SK-MEL-5 (cell line): Measurements from ENCODE around the gene DOCK9. TPM values are rescaled to one million over a fixed set of nuclear protein-coding genes. Genes with fewer than 3 reads are reported as not detected.

Source experiments
- DNase-seq: peaks from one replicate; pipeline ENCODE4 v3.0.0-alpha.2; 2016; ENCODE audit warnings: low read depth, low spot score
- in situ Hi-C: cut with HindIII; loops from 2 replicates; pipeline ENCODE4 v1.10.0; 2016; ENCODE audit warnings: low sequenced_read_pairs, high pct_unique_total_duplicates, low pct_unique_long_range_greater_than_20kb
- total RNA-seq: library from RNA; depleted of rRNA; stranded (reverse); fragments of >200 nt; shearing (Covaris generic); gene quantifications from 2 replicates; pipeline ENCODE4 v1.2.3, GENCODE V29; 2014

The DOCK9 gene
- total RNA-seq, 1 experiment from 2014 or later, result 14.3 TPM

DNA sequence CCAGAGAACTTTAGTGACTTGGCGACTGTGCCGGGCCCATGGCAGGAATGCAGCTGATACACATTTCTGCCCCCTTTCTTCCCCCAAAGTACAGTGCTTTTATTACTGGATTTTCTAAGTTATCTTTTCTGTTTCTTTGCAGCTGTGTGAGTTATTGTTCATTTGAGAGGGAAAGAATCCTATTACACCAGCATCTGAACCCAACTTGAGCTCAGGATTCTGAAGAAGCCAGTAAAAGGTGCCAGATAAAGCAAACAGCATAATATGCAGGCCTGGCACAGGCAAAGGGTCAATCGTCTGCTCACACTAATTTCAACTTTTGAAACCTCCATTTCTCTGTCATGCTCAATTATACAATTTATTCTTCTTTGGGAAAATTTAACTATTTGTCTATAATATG, 93.9 kb downstream of the DOCK9 start:
- DNase-seq, result no peak
- in situ Hi-C loops, result no loop called here

- in situ Hi-C loops, result no loop called here
- no peak for DNase-seq
Measured at GRCh38 chr13:98881390-98881789, 96.5 kb downstream of the DOCK9 start.

- in situ Hi-C loops, result no loop called here
- DNase-seq, result no peak
Measured at GRCh38 chr13:98880677-98881076, 97.2 kb downstream of the DOCK9 start.

- no peak for DNase-seq
- in situ Hi-C loops, result no loop called here
Measured at GRCh38 chr13:98879957-98880356, 97.9 kb downstream of the DOCK9 start.

GRCh38 chr13:98879127-98879520, 98.7 kb downstream of the DOCK9 start:
- in situ Hi-C loops, result no loop called here
- no peak for DNase-seq

- in situ Hi-C loops, result no loop called here
- no peak for DNase-seq
Measured at GRCh38 chr13:98878486-98879126, 99.3 kb downstream of the DOCK9 start.

- in situ Hi-C loops, result no loop called here
- DNase-seq, result no peak
Measured at GRCh38 chr13:98877936-98878335, 99.9 kb downstream of the DOCK9 start.

- in situ Hi-C loops, result no loop called here
- DNase-seq, result no peak
Measured at GRCh38 chr13:98877466-98877865, 100.4 kb downstream of the DOCK9 start.

GRCh38 chr13:98875146-98875729, 102.6 kb downstream of the DOCK9 start:
- in situ Hi-C loops, result no loop called here

GRCh38 chr13:98874029-98874397, 103.9 kb downstream of the DOCK9 start:
- in situ Hi-C loops, result no loop called here
- no peak for DNase-seq

More at GRCh38 chr13:98875146-98875729, 102.6 kb downstream of the DOCK9 start:
- DNase-seq, result no peak

- DNase-seq, result no peak
- in situ Hi-C loops, result no loop called here
Measured at GRCh38 chr13:98873377-98874028, 104.4 kb downstream of the DOCK9 start.

DNA sequence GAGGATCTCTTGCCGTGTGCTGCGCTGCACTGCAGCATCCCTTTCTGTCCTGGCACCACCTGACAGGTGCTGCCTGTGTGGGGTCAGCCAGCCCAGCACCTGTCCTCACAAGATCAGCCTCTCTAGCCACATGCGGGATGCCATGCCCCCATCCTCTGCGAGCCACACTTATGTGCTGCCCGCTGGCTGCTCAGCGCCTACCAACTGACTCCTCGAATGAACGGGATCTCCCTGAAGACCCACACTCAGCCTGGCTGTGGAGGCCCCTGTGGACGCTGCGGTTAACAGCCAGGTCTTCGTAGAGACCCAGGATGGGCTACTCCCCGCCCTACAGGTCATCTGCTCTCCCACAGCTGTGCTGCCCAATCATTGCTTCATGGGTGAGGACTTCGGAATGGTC, 106.1 kb downstream of the DOCK9 start:
- in situ Hi-C loops, result no loop called here
- DNase-seq, result no peak

GRCh38 chr13:98869408-98870090, 108.3 kb downstream of the DOCK9 start:
- in situ Hi-C loops, result no loop called here
- peak; percentile 27 for DNase-seq

DNA sequence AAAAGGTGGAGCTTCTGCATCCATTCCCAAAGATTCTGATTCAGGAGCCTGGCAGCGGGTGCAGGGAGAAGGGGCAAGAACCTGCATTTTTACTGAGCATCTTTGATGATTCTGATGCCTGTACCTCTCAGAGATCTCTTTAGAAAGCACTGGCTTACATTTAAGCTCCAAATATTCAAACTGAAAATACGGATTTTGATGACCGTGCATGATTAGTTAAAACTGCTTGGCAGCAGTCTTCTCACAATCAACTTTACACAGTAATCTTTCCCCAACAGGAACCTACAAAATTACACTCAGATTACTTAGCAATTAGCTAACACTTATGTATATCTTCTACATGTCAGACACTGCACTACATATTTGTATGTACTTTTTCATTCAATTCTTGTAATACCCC, 108.9 kb downstream of the DOCK9 start:
- in situ Hi-C loops, result no loop called here
- no peak for DNase-seq

GRCh38 chr13:98866882-98867281, 111.0 kb downstream of the DOCK9 start:
- no peak for DNase-seq
- in situ Hi-C loops, result no loop called here

DNA sequence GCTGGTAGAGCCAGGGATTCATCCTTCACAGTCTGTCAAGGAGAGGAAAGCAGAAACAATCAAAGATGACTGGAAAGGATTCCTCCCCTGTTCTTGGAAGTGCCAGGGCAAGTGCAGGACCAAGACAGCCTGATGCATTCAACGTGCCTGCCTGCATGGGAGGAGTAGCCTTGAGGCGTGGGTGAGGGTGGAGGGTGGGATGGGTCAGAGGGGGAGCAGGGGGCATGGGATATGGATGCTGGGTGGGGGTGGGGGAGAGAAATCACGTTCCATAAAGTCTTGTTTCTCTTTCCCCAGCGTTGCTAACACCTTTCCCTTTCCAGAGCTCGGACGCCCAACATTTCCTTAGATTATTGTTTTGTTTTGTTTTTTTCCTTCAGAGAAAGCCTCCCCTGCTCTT, 117.4 kb downstream of the DOCK9 start:
- in situ Hi-C loops, result no loop called here
- DNase-seq, result no peak

DNA sequence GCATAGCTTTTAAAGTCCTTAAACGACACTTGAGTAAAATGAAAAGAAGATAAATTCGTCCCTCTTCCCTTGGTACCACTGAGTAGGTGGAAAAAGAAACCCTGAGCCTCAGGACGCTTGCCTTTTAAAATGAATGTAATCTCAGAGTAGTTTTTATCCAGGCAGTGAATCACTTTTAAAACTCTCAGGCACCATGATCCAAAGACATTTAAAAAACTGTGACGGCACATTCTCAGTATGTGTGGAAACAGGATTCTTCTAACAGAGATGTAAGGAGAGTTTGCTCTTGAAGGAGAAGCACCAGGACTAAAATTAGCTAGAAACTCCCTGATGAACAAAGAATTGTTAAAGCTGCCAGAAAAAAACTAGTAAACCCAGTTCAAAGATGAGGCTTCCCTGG, 119.7 kb downstream of the DOCK9 start:
- in situ Hi-C loops, result no loop called here

DNA sequence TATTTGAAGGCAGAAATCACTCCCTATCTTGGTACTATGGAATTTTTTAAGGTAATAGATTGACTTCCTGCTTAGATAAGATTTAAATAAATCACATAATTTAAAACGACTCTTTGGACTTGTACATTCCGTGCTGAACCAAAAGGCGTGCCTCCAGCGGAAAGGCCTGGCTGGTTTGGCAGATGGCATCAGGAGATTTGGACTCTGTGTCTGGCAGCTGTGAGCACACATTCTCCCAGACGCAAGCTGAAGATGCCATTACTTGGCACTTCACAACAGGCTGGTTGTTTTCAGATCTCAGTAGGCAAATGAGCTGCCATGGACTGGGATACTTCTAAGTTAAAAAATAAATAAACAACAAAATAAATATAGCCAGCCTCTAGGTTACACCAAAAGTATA, 120.9 kb downstream of the DOCK9 start:
- no peak for DNase-seq
- in situ Hi-C loops, result no loop called here

More for the DNA sequence above, 119.7 kb downstream of the DOCK9 start:
- no peak for DNase-seq

DNA sequence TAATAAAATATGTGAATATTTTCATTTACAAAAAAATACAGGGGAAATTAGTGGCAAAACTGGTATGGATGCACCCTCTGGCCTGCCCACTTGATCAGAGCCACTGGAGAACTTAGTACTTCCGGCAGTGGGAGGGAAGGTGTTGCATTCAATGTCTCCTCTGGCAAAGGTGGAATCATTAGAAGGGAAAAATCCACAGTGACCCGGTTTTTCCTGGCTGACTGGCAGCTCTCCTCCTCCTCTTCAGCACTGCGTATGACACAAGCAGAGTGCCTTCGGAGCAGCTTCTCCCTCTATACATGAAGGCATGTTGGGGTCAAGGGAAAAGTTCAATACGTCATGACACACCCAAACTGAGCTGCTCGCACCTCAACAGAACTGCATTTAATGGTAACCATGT, 123.4 kb downstream of the DOCK9 start:
- in situ Hi-C loops, result no loop called here

More for the DNA sequence above, 123.4 kb downstream of the DOCK9 start:
- DNase-seq, result no peak
